Neural progenitor cell (in vitro differentiated cells): ENCODE data around the gene SUN1. TPM values are rescaled to one million over a fixed set of nuclear protein-coding genes. Genes with fewer than 3 reads are reported as not detected.

ENCODE experiments used
- DNase-seq: peaks from one replicate; pipeline ENCODE4 v3.0.0-alpha.2; 2016; ENCODE audit warnings: low spot score
- H2AFZ ChIP-seq: fragments of 200-600 bp; sonication (generic); replicated peaks from 2 replicates; pipeline ENCODE4 v1.6.1; 2016; ENCODE audit warnings: antibody characterized with exemption
- H3F3A ChIP-seq: fragments of 200-600 bp; sonication (generic); 2 replicates; pipeline ENCODE4 v1.6.1; 2016; ENCODE audit warnings: antibody characterized with exemption, low read depth
- H3K27ac ChIP-seq: fragments of 200-600 bp; sonication (generic); 2 replicates; pipeline ENCODE4 v1.5.1; 2016; ENCODE audit warnings: mild to moderate bottlenecking
- H3K27me3 ChIP-seq: fragments of 200-600 bp; sonication (generic); 2 replicates; pipeline ENCODE4 v1.6.1; 2016; ENCODE audit warnings: mild to moderate bottlenecking, moderate library complexity
- H3K36me3 ChIP-seq: fragments of 200-600 bp; sonication (generic); 2 replicates; pipeline ENCODE4 v1.5.1; 2016
- H3K4me1 ChIP-seq: fragments of 200-600 bp; sonication (generic); 2 replicates; pipeline ENCODE4 v1.6.1; 2016; ENCODE audit warnings: mixed run types
- H3K4me2 ChIP-seq: fragments of 200-600 bp; sonication (generic); 2 replicates; pipeline ENCODE4 v1.6.1; 2016
- H3K4me3 ChIP-seq: fragments of 200-600 bp; sonication (generic); 2 replicates; pipeline ENCODE4 v1.5.1; 2016
- H3K79me2 ChIP-seq: fragments of 200-600 bp; sonication (generic); 2 replicates; pipeline ENCODE4 v1.6.1; 2016; ENCODE audit warnings: low read depth
- H3K9ac ChIP-seq: fragments of 200-600 bp; sonication (generic); 2 replicates; pipeline ENCODE4 v1.6.1; 2016
- H3K9me3 ChIP-seq: fragments of 200-600 bp; sonication (generic); 2 replicates; pipeline ENCODE4 v1.5.1; 2016; ENCODE audit warnings: low read depth
- H4K20me1 ChIP-seq: fragments of 200-600 bp; sonication (generic); 2 replicates; pipeline ENCODE4 v1.6.1; 2016; ENCODE audit warnings: low read depth
- H3K27ac Mint-ChIP-seq: 3 replicates; pipeline ENCODE4 v1.8.0; 2021; ENCODE audit warnings: mixed read lengths
- H3K27me3 Mint-ChIP-seq: 2 replicates; pipeline ENCODE4 v1.8.0; 2022; ENCODE audit warnings: low read depth, mild to moderate bottlenecking, inconsistent platforms, moderate library complexity, mixed read lengths; ENCODE audit not compliant: insufficient read depth
- H3K36me3 Mint-ChIP-seq: 3 replicates; pipeline ENCODE4 v1.8.0; 2021; ENCODE audit warnings: mixed read lengths
- H3K4me1 Mint-ChIP-seq: 3 replicates; pipeline ENCODE4 v1.8.0; 2021; ENCODE audit warnings: mixed read lengths
- H3K4me3 Mint-ChIP-seq: 3 replicates; pipeline ENCODE4 v1.8.0; 2021; ENCODE audit warnings: mild to moderate bottlenecking, moderate library complexity, mixed read lengths
- H3K9me3 Mint-ChIP-seq: 3 replicates; pipeline ENCODE4 v1.8.0; 2020; ENCODE audit warnings: mixed read lengths
- EZH2 ChIP-seq: fragments of 200-600 bp; sonication (generic); IDR thresholded peaks from 2 replicates; pipeline ENCODE4 v1.6.1; 2017; ENCODE audit warnings: antibody characterized with exemption, mild to moderate bottlenecking, moderate library complexity
- EZH2phosphoT487 ChIP-seq: fragments of 200-600 bp; sonication (generic); IDR thresholded peaks from 2 replicates; pipeline ENCODE4 v1.6.1; 2017; ENCODE audit warnings: antibody characterized with exemption
- total RNA-seq: library from RNA; depleted of rRNA; stranded (reverse); fragments of >200 nt; gene quantifications from 2 replicates; pipeline ENCODE4 v1.2.3, GENCODE V29; 2015; ENCODE audit warnings: low replicate concordance
- TF ChIP-seq, protein P1 (sequence below): fragments of 200-600 bp; sonication (generic); IDR thresholded peaks from 2 replicates; pipeline ENCODE4 v1.5.1; 2017; ENCODE audit warnings: antibody characterized with exemption, mild to moderate bottlenecking

SUN1 gene
- total RNA-seq, 1 donor from 2014 or later, result 104 TPM

DNA sequence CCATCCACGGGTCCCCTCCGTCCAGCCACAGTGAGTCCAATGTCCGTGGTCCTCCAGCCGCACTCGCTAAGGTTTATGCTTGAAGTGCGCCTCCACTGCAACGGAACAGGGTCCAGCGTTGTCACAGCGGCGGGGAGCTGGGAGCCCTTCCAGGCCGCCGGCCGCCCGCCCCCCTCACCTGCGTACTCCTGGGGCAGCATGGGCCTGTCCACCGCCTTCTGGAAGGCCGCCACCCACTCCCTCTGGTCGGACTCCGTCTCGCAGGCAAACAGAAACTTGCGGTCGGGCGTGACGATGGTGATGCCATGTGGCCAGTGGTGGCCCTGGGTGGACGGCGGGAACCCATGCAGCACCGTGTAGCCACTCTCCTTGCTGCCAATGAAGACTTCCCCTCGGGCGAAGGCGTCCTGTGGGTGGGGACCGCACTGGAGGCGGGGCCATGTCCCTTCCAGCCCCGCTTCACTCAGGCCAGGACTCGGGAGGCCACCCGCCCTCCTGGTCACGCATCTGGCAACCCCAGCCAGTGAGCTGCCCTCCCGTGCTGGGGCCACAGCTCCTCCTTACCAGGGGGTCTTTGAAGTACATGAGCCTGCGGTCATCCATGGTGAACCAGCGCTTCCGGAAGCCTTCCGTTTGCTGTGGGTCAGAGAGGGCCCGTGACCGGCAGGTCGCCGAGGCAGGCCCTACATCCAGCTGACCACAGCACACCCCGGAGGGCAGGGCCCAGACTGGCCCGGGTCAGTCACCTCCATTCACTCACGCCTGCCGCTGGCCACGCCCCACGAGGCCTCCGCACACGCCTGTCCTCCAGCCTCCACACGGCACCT, 66.8 kb downstream of the SUN1 start:
- Histone ChIP-seq H3K4me2 (no peak overlapping the region), H3K9ac (no peak overlapping the region), H3K9me3 (no peaks in the 10 kb centered on the region), H3F3A (no peaks in the 10 kb centered on the region), H3K4me1 (peaks cover 2% of the 10 kb centered on the region), H3K27ac (no peak overlapping the region), H4K20me1 (peaks cover 10% of the 10 kb centered on the region), H3K27me3 (peaks cover 2% of the 10 kb centered on the region), H3K4me3 (no peak overlapping the region), H2AFZ (no peak overlapping the region), H3K79me2 (no peaks in the 10 kb centered on the region), H3K36me3 (no peaks in the 10 kb centered on the region)
- TF ChIP-seq, protein P1, sequence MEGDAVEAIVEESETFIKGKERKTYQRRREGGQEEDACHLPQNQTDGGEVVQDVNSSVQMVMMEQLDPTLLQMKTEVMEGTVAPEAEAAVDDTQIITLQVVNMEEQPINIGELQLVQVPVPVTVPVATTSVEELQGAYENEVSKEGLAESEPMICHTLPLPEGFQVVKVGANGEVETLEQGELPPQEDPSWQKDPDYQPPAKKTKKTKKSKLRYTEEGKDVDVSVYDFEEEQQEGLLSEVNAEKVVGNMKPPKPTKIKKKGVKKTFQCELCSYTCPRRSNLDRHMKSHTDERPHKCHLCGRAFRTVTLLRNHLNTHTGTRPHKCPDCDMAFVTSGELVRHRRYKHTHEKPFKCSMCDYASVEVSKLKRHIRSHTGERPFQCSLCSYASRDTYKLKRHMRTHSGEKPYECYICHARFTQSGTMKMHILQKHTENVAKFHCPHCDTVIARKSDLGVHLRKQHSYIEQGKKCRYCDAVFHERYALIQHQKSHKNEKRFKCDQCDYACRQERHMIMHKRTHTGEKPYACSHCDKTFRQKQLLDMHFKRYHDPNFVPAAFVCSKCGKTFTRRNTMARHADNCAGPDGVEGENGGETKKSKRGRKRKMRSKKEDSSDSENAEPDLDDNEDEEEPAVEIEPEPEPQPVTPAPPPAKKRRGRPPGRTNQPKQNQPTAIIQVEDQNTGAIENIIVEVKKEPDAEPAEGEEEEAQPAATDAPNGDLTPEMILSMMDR, result no peak
- TF ChIP-seq EZH2phosphoT487 (no peak), EZH2 (no peak)
- peaks cover 4% of the 10 kb centered on the region for H3K4me1 Mint-ChIP-seq
- no peak overlapping the region for H3K27ac Mint-ChIP-seq
- no peak overlapping the region for H3K4me3 Mint-ChIP-seq
- no peaks in the 10 kb centered on the region for H3K9me3 Mint-ChIP-seq
- peak; percentile 31 for DNase-seq
- H3K36me3 Mint-ChIP-seq, result peaks cover 6% of the 10 kb centered on the region
- peaks cover 14% of the 10 kb centered on the region for H3K27me3 Mint-ChIP-seq

- Mint-ChIP-seq H3K36me3 (peaks cover 6% of the 10 kb centered on the region), H3K27ac (no peak overlapping the region), H3K9me3 (no peaks in the 10 kb centered on the region), H3K27me3 (peaks cover 16% of the 10 kb centered on the region), H3K4me1 (peaks cover 4% of the 10 kb centered on the region), H3K4me3 (no peak overlapping the region)
- DNase-seq, result no peak
- H3K9ac ChIP-seq, result no peak overlapping the region
- H4K20me1 ChIP-seq, result peaks cover 10% of the 10 kb centered on the region
- H3K4me3 ChIP-seq, result no peak overlapping the region
- no peak for TF ChIP-seq EZH2phosphoT487
- TF ChIP-seq, protein P1, result no peak
- TF ChIP-seq EZH2, result no peak
- no peak overlapping the region for H3K27ac ChIP-seq
- H2AFZ ChIP-seq, result no peak overlapping the region
- no peak overlapping the region for H3K4me2 ChIP-seq
- H3K4me1 ChIP-seq, result peaks cover 2% of the 10 kb centered on the region
- no peaks in the 10 kb centered on the region for H3K36me3 ChIP-seq
- no peaks in the 10 kb centered on the region for H3K9me3 ChIP-seq
- H3K27me3 ChIP-seq, result peaks cover 10% of the 10 kb centered on the region
- H3F3A ChIP-seq, result no peaks in the 10 kb centered on the region
- H3K79me2 ChIP-seq, result no peaks in the 10 kb centered on the region
These were observed 67.5 kb downstream of the SUN1 start for GRCh38 chr7:899806-900205.

DNA sequence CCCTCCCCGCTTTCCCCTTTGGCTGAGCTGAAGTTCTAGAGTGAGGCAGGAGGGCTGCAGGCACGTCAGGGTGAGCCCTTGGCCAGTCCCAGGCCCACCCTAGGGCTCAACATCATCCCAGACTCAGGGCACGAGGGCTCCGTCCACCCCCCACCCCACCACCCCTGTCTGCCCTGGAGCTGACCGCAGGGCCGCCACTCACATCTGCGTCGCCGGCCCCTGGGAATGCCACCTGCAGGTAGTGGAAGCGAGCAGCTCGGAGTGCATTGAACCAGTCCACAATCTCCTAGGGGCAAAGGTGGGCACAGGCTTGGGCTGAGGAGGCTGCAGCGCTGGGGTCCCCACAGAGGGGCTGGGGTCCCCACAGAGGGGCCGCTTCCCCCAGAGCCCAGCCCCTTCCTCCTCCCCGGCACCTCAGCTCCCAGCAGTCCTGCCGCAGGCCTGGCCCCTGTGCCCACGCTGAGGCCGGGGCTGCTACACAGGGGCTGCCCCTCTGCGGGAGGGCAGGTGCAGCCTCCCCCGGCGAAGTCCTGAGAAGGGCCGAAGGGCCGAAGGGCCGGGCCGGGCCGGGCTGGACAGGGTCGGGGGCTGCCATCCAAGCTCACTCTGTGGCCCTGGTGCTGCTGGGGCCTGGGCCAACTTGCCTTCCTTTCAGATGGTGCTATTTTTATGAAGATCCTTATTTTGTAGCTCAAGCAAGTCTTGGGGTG, 68.2 kb downstream of the SUN1 start:
- H3K4me1 ChIP-seq, result peaks cover 2% of the 10 kb centered on the region
- DNase-seq, result no peak
- H3K4me2 ChIP-seq, result no peak overlapping the region
- peaks cover 10% of the 10 kb centered on the region for H4K20me1 ChIP-seq
- H3K27ac ChIP-seq, result no peak overlapping the region
- H3K27ac Mint-ChIP-seq, result no peak overlapping the region
- peaks cover 4% of the 10 kb centered on the region for H3K4me1 Mint-ChIP-seq
- TF ChIP-seq, protein P1, result no peak
- TF ChIP-seq EZH2phosphoT487 (no peak), EZH2 (no peak)
- no peak overlapping the region for H3K9ac ChIP-seq
- peaks cover 16% of the 10 kb centered on the region for H3K27me3 Mint-ChIP-seq
- peaks cover 6% of the 10 kb centered on the region for H3K36me3 Mint-ChIP-seq
- H3K79me2 ChIP-seq, result no peaks in the 10 kb centered on the region
- H2AFZ ChIP-seq, result no peak overlapping the region
- H3K9me3 Mint-ChIP-seq, result no peaks in the 10 kb centered on the region
- no peaks in the 10 kb centered on the region for H3K36me3 ChIP-seq
- H3K27me3 ChIP-seq, result peaks cover 16% of the 10 kb centered on the region
- no peaks in the 10 kb centered on the region for H3K9me3 ChIP-seq
- H3K4me3 ChIP-seq, result no peak overlapping the region
- H3K4me3 Mint-ChIP-seq, result no peak overlapping the region
- H3F3A ChIP-seq, result no peaks in the 10 kb centered on the region
